ENCODE measurements around the gene KCNG2. TPM values are rescaled to one million over a fixed set of nuclear protein-coding genes. Genes with fewer than 3 reads are reported as not detected.
A peak's percentile ranks its signal among the peaks of the same experiment; 100 is the strongest.

KCNG2 gene
- total and polyA plus RNA-seq, 12 donors: 0.06 to 2.9 (median 0.50) TPM; not detected in 3

DNA sequence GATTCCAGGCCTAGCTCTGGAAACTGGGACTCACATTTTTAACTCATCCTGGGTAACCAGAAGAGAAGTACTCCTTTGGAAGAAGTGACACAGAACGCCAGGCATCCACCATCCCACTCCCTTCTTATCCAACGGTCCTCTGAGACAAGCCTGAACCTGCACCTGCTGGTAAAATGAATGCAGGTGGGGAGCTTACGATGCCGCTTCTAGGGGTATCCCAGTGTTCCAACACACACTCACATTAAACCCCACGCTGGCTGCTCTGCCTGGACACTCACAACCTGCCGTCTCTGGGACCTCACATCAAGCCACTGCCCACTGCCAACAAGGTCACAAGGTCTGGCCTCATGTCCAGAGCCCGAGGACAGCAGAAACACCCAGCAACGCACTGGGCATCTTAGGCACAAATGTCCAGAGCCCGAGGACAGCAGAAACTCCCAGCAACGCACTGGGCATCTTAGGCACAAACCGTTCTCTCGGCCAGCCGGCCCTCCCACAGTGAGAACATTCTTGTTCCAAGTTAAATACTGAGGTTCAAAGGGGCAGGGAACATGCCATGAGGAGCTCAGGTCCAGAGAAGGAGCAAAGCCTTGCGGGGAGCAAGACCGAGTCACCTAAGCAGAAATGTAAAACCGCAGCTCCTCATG lies 143.9 kb downstream of the KCNG2 start:
- DNase-seq: peak in 3 of 7 donors; percentile 16 to 46 (median 17)
- intact Hi-C loops (cut with DNase I): no loop called here
- Histone ChIP-seq H3K4me1 (replicated peaks in 1 of 2) (peaks cover 0 to 15% of the 10 kb centered on the region in 2 donors), H3K36me3 (replicated peaks in 1 of 2) (peaks cover 0 to 21% of the 10 kb centered on the region in 2 donors), H3K4me3 (no peak overlapping the region), H3K9me3 (replicated peaks in 1 of 3) (no peaks in the 10 kb centered on the region), H3K27ac (peak overlapping the region in 1 of 5 donors; percentile 65), H3K27me3 (no peaks in the 10 kb centered on the region)
- WGBS, 4 donors: 78 to 85% (median 83%) methylated on average over 9 to 16 of the region's 16 CpGs
- TF ChIP-seq POLR2A (IDR thresholded peaks at IDR 0.05): no peak

DNA sequence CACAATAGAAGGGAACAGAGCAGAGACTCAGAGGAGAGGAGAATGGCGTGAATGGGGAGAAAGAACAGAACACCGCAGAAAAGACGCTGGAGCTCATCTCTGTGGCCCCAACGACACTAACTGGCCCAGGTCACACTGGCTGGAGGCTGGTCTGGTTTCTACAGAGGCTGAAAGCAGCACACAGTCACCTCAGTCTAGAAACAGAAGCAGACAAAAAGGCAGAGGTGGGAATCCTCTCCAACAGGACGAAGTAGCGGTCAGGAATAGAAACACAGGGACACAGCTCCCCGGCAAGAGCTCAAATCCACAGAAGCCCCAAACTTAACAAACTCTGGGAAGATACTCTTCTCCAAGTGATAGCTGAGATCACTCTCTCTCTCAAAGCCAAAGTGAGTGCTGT lies 144.5 kb downstream of the KCNG2 start:
- DNase-seq: peak in 2 of 7 donors; percentile 3 to 7
- Histone ChIP-seq H3K36me3 (replicated peaks in 1 of 2) (peaks cover 0 to 21% of the 10 kb centered on the region in 2 donors), H3K27me3 (no peaks in the 10 kb centered on the region), H3K4me1 (replicated peaks in 1 of 2) (peaks cover 0 to 15% of the 10 kb centered on the region in 2 donors), H3K27ac (peak overlapping the region in 2 of 5 donors; percentile 10 to 65), H3K9me3 (replicated peaks in 1 of 3) (no peaks in the 10 kb centered on the region), H3K4me3 (no peak overlapping the region)
- intact Hi-C loops (cut with DNase I): no loop called here
- WGBS, 4 donors: 86 to 93% (median 87%) methylated on average over 7 of the region's 7 CpGs
- TF ChIP-seq, protein P1, sequence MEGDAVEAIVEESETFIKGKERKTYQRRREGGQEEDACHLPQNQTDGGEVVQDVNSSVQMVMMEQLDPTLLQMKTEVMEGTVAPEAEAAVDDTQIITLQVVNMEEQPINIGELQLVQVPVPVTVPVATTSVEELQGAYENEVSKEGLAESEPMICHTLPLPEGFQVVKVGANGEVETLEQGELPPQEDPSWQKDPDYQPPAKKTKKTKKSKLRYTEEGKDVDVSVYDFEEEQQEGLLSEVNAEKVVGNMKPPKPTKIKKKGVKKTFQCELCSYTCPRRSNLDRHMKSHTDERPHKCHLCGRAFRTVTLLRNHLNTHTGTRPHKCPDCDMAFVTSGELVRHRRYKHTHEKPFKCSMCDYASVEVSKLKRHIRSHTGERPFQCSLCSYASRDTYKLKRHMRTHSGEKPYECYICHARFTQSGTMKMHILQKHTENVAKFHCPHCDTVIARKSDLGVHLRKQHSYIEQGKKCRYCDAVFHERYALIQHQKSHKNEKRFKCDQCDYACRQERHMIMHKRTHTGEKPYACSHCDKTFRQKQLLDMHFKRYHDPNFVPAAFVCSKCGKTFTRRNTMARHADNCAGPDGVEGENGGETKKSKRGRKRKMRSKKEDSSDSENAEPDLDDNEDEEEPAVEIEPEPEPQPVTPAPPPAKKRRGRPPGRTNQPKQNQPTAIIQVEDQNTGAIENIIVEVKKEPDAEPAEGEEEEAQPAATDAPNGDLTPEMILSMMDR (IDR thresholded peaks at IDR 0.05): no peak
- TF ChIP-seq POLR2A (IDR thresholded peaks at IDR 0.05): no peak

GRCh38 chr18:79942786-79943607 lies 145.3 kb downstream of the KCNG2 start:
- Histone ChIP-seq H3K27me3 (no peaks in the 10 kb centered on the region), H3K36me3 (replicated peaks in 1 of 2) (peaks cover 0 to 21% of the 10 kb centered on the region in 2 donors), H3K9me3 (replicated peaks in 1 of 3) (no peaks in the 10 kb centered on the region), H3K4me1 (replicated peaks in 1 of 2) (peaks cover 0 to 15% of the 10 kb centered on the region in 2 donors), H3K27ac (peak overlapping the region in 1 of 5 donors; percentile 69), H3K4me3 (no peak overlapping the region)
- 87 to 92% (median 90%) methylated on average over 21 to 31 of the region's 31 CpGs for WGBS, 4 donors
- intact Hi-C loops (cut with DNase I): no loop called here
- DNase-seq: peak in 3 of 7 donors; percentile 13 to 43 (median 18)
- TF ChIP-seq, protein P1 (IDR thresholded peaks at IDR 0.05): no peak
- TF ChIP-seq POLR2A (IDR thresholded peaks at IDR 0.05): no peak

DNA sequence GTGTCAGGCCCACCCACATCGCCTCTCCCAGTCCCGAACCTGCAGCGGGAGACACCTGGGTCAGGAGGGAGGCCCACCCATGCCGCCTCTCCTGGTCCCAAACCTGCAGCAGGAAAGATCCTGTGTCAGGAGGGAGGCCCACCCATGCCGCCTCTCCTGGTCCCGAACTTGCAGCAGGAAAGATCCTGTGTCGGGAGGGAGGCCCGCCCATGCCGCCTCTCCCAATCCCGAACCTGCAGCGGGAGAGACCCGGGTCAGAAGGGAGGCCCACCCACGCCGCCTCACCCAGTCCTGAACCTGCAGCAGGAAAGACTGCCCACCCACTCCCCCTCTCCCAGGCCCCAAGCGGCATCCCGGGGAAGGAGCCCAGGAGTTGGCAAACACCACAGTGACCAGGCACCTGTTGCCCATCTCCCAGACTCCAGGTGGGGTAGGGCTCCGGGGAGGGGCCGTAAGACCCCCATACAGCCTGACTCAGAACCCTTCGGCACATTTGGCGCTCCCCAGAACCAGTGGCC lies 145.9 kb downstream of the KCNG2 start:
- intact Hi-C loops (cut with DNase I): no loop called here
- Histone ChIP-seq H3K27ac (peak overlapping the region in 1 of 5 donors; percentile 69), H3K36me3 (replicated peaks in 1 of 2) (peaks cover 0 to 21% of the 10 kb centered on the region in 2 donors), H3K4me3 (no peak overlapping the region), H3K4me1 (replicated peaks in 1 of 2) (peaks cover 0 to 18% of the 10 kb centered on the region in 2 donors), H3K27me3 (no peaks in the 10 kb centered on the region), H3K9me3 (replicated peaks in 1 of 3) (no peaks in the 10 kb centered on the region)
- TF ChIP-seq POLR2A (IDR thresholded peaks at IDR 0.05): no peak
- TF ChIP-seq, protein P1 (IDR thresholded peaks at IDR 0.05): no peak
- WGBS, 4 donors: 92 to 100% (median 95%) methylated on average over 7 to 20 of the region's 20 CpGs
- DNase-seq: peak in 3 of 7 donors; percentile 11 to 42 (median 17)
